B cell (primary cell): ENCODE data around the gene NDST3. TPM values are rescaled to one million over a fixed set of nuclear protein-coding genes. Genes with fewer than 3 reads are reported as not detected.

Source experiments
- ATAC-seq: fragments of 200-7000 bp; cut with Tn5 transposase; one replicate; pipeline ENCODE4 v1.10.0; 2021; ENCODE audit warnings: low read depth, mild to moderate bottlenecking, moderate number of reproducible peaks, moderate library complexity
- CTCF ChIA-PET: fragments of 350-600 bp; sonication (Branson Sonifier 250); formaldehyde crosslinking; loops from one replicate; lab custom pipeline; 2021; ENCODE audit warnings: antibody characterized with exemption, inconsistent platforms; lab: Charles Lee
- POLR2A ChIA-PET: fragments of 350-600 bp; sonication (Branson Sonifier 250); formaldehyde crosslinking; loops from one replicate; lab custom pipeline; 2021; ENCODE audit warnings: antibody characterized with exemption; lab: Charles Lee
- DNase-seq: peaks from one replicate; pipeline ENCODE4 v3.0.0; 2013
- H2AFZ ChIP-seq: 2 replicates; pipeline ENCODE4 v1.6.1; 2012; ENCODE audit warnings: mild to moderate bottlenecking, low read depth, low read length; ENCODE audit not compliant: insufficient read depth, poor library complexity, severe bottlenecking
- H3K27ac ChIP-seq, 2 donors: 1 replicate in 1 of 2; 2 replicates in 1 of 2; pipeline ENCODE4 v1.5.1; 2012 to 2013; ENCODE audit warnings: low read length in 2 of 2, mild to moderate bottlenecking in 2 of 2, moderate library complexity in 1 of 2
- H3K27me3 ChIP-seq, 4 experiments: fragments of 200-600 bp in 1 of 4; sonication (generic) in 1 of 4; replicated peaks in 1 of 4; 1 replicate in 2 of 4; 2 replicates in 2 of 4; pipeline versions ENCODE4 v1.6.1 to v1.7.0; 2013 to 2016; ENCODE audit warnings: low read length in 3 of 4, mild to moderate bottlenecking in 2 of 4, mixed read lengths in 1 of 4, moderate library complexity in 1 of 4; ENCODE audit not compliant: insufficient read depth in 4 of 4, control insufficient read depth in 3 of 4; ENCODE audit errors: control extremely low read depth in 1 of 4
- H3K36me3 ChIP-seq, 2 experiments: replicated peaks in 1 of 2; 1 replicate in 1 of 2; 2 replicates in 1 of 2; pipeline versions ENCODE4 v1.6.1 to v1.7.1; 2013; ENCODE audit warnings: low read length in 1 of 2; ENCODE audit not compliant: insufficient read depth in 2 of 2, control insufficient read depth in 1 of 2; ENCODE audit errors: control extremely low read depth in 1 of 2, extremely low read depth in 1 of 2
- H3K4me1 ChIP-seq, 2 donors: fragments of 200-600 bp in 1 of 2; sonication (generic) in 1 of 2; 1 replicate in 1 of 2; 2 replicates in 1 of 2; pipeline versions ENCODE4 v1.5.1 to v1.6.1; 2013 to 2017; ENCODE audit warnings: low read length in 2 of 2; ENCODE audit not compliant: control insufficient read depth in 2 of 2, insufficient read depth in 2 of 2
- H3K4me2 ChIP-seq: replicated peaks from 2 replicates; pipeline ENCODE3; 2012; ENCODE audit warnings: mild to moderate bottlenecking, low read depth, low read length; ENCODE audit not compliant: poor library complexity, severe bottlenecking
- H3K4me3 ChIP-seq, 5 experiments: fragments of 200-600 bp in 1 of 5; sonication (generic) in 1 of 5; 1 replicate in 3 of 5; 2 replicates in 2 of 5; pipeline versions ENCODE4 v1.5.1 to v1.7.0; 2011 to 2016; ENCODE audit warnings: low read length in 4 of 5, mild to moderate bottlenecking in 4 of 5, low read depth in 2 of 5, control low read depth in 1 of 5, moderate library complexity in 1 of 5; ENCODE audit not compliant: insufficient read depth in 1 of 5; ENCODE audit errors: control extremely low read depth in 1 of 5, extremely low read depth in 1 of 5
- H3K79me2 ChIP-seq: fragments of 200-600 bp; sonication (generic); one replicate; pipeline ENCODE4 v1.6.0; 2016; ENCODE audit warnings: low read length; ENCODE audit not compliant: control insufficient read depth, insufficient read depth
- H3K9ac ChIP-seq: fragments of 200-600 bp; sonication (generic); 2 replicates; pipeline ENCODE4 v1.6.1; 2017; ENCODE audit warnings: mild to moderate bottlenecking, low read length, moderate library complexity
- H3K9me3 ChIP-seq, 3 donors: one replicate each; pipeline versions ENCODE4 v1.6.1 to v1.7.1; 2013; ENCODE audit warnings: low read length in 2 of 3; ENCODE audit not compliant: control insufficient read depth in 2 of 3, insufficient read depth in 1 of 3; ENCODE audit errors: control extremely low read depth in 1 of 3
- H4K20me1 ChIP-seq: 2 replicates; pipeline ENCODE4 v1.6.0; 2012; ENCODE audit warnings: mild to moderate bottlenecking, low read length; ENCODE audit not compliant: insufficient read depth, control insufficient read depth, poor library complexity, severe bottlenecking
- H3K27ac Mint-ChIP-seq: one replicate; pipeline ENCODE4 v1.8.0; 2021; ENCODE audit warnings: mixed read lengths
- H3K27me3 Mint-ChIP-seq: one replicate; pipeline ENCODE4 v1.8.0; 2021; ENCODE audit warnings: mixed read lengths
- H3K4me1 Mint-ChIP-seq: one replicate; pipeline ENCODE4 v1.8.0; 2021; ENCODE audit warnings: mixed read lengths
- H3K4me3 Mint-ChIP-seq: one replicate; pipeline ENCODE4 v1.8.0; 2021; ENCODE audit warnings: mixed read lengths
- H3K9me3 Mint-ChIP-seq: one replicate; pipeline ENCODE4 v1.8.0; 2022; ENCODE audit warnings: mixed read lengths; ENCODE audit not compliant: insufficient read depth
- CTCF ChIP-seq: fragments of 200-600 bp; IDR thresholded peaks from one replicate; pipeline ENCODE4 v1.8.0; 2022; ENCODE audit warnings: antibody characterized with exemption, mild to moderate bottlenecking
- EZH2 ChIP-seq: IDR thresholded peaks from 2 replicates; pipeline ENCODE4 v1.6.1; 2012; ENCODE audit warnings: borderline replicate concordance, low read depth, mild to moderate bottlenecking, moderate library complexity, low read length; ENCODE audit not compliant: insufficient read depth, poor library complexity, severe bottlenecking
- WGBS: methylation state at CpG from one replicate; pipeline ENCODE4 v1.1.5; 2013; ENCODE audit warnings: missing lambda C conversion rate; ENCODE audit not compliant: insufficient coverage; 5-methylcytosine and 5-hydroxymethylcytosine counted together
- intact Hi-C: fragments of 100-400 bp; cut with micrococcal nuclease; formaldehyde crosslinking; loops from one replicate; pipeline ENCODE4 v1.10.0; 2022
- polyA minus RNA-seq: library from RNA; depleted of rRNA, polyadenylated mRNA; stranded (reverse); fragments of >200 nt; gene quantifications from 2 replicates; pipeline ENCODE4 v1.2.3, GENCODE V29; 2012
- polyA plus RNA-seq: library from polyadenylated mRNA; depleted of rRNA; stranded (reverse); fragments of >200 nt; gene quantifications from 2 replicates; pipeline ENCODE4 v1.2.3, GENCODE V29; 2012
- total RNA-seq, 2 donors: library from RNA; stranded (reverse); fragments of 120-200 nt in 1 of 2; gene quantifications; 1 replicate in 1 of 2; 2 replicates in 1 of 2; pipeline versions ENCODE4 v1.2.3 to v1.2.4, GENCODE V29; 2013 to 2022

Gene NDST3
- total RNA-seq = not detected in 2 replicates
- total RNA-seq (2013) = 0.02 TPM
- not detected in 2 replicates for polyA plus RNA-seq
- not detected in 2 replicates for polyA minus RNA-seq

- Histone ChIP-seq H3K27me3 (peaks cover 0 to 14% (median 10%) of the 10 kb centered on the region in 4 experiments), H4K20me1 (no peaks in the 10 kb centered on the region), H3K9ac (no peak within 1 kb of the TSS), H3K9me3 (no peaks in the 10 kb centered on the region), H3K27ac (no peak within 1 kb of the TSS), H3K79me2 (no peaks in the 10 kb centered on the region), H2AFZ (no peak within 1 kb of the TSS), H3K4me1 (no peaks in the 10 kb centered on the region), H3K4me3 (no peak within 1 kb of the TSS), H3K4me2 (no peak within 1 kb of the TSS), H3K36me3 (no peaks in the 10 kb centered on the region)
- Mint-ChIP-seq H3K4me1 (peaks cover 4% of the 10 kb centered on the region), H3K27ac (no peak within 1 kb of the TSS), H3K4me3 (no peak within 1 kb of the TSS), H3K9me3 (no peaks in the 10 kb centered on the region), H3K27me3 (peaks cover 22% of the 10 kb centered on the region)
- POLR2A ChIA-PET = no interaction called here
- no peak for TF ChIP-seq CTCF
- intact Hi-C loops = no loop called here
- ATAC-seq (no peak), DNase-seq (no peak)
- CTCF ChIA-PET = no interaction called here
- 40% methylated on average over 2 of the region's 11 CpGs for WGBS
Observed at GRCh38 chr4:118034053-118034785, at the start of gene NDST3. Gene NDST3 (plus strand): TSS chr4:118034486. CDS start chr4:118053911, 19,425 bp downstream.

- no peaks in the 10 kb centered on the region for H3K79me2 ChIP-seq
- no peak for TF ChIP-seq EZH2
- no peak for TF ChIP-seq CTCF
- no CpG with 5 or more reads among the region's 2 CpGs for WGBS
- no peaks in the 10 kb centered on the region for H3K4me1 ChIP-seq
- no peak for ATAC-seq
- POLR2A ChIA-PET = no interaction called here
- Mint-ChIP-seq H3K4me1 (no peaks in the 10 kb centered on the region), H3K9me3 (no peaks in the 10 kb centered on the region), H3K4me3 (no peak overlapping the region), H3K27ac (no peak overlapping the region), H3K27me3 (no peaks in the 10 kb centered on the region)
- H3K27me3 ChIP-seq = no peaks in the 10 kb centered on the region
- H3K27ac ChIP-seq = no peak overlapping the region
- intact Hi-C loops = no loop called here
- H3K4me2 ChIP-seq = no peak overlapping the region
- H3K4me3 ChIP-seq = no peak overlapping the region
- H2AFZ ChIP-seq = no peak overlapping the region
- H3K9me3 ChIP-seq = no peaks in the 10 kb centered on the region
- no peaks in the 10 kb centered on the region for H3K36me3 ChIP-seq
- H3K9ac ChIP-seq = no peak overlapping the region
- DNase-seq = no peak
- H4K20me1 ChIP-seq = no peaks in the 10 kb centered on the region
- CTCF ChIA-PET = no interaction called here
Observed at GRCh38 chr4:117986321-117986720, 48.0 kb upstream of the NDST3 start.
